ENCODE data around the gene FXYD4.

DNA sequence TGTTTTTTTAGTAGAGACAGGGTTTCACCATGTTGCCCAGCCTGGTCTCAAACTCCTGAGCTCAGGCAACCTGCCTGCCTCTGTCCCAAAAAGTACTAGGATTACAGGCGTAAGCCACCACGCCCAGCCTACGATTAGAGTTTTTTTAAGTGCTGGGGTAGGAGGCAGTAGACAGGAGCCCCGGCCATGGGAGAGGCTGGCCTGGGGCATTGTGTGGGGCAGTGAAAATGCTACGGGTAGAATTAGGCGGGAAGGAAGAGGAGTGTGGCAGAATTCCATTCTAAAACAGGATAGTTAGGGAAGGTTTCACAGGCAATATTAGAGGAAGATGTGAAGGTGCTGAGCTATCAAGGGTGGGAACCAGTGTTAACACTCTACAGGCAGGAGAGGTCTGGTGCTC is 31.3 kb upstream of the FXYD4 start:
- TF ChIP-seq, protein P1, sequence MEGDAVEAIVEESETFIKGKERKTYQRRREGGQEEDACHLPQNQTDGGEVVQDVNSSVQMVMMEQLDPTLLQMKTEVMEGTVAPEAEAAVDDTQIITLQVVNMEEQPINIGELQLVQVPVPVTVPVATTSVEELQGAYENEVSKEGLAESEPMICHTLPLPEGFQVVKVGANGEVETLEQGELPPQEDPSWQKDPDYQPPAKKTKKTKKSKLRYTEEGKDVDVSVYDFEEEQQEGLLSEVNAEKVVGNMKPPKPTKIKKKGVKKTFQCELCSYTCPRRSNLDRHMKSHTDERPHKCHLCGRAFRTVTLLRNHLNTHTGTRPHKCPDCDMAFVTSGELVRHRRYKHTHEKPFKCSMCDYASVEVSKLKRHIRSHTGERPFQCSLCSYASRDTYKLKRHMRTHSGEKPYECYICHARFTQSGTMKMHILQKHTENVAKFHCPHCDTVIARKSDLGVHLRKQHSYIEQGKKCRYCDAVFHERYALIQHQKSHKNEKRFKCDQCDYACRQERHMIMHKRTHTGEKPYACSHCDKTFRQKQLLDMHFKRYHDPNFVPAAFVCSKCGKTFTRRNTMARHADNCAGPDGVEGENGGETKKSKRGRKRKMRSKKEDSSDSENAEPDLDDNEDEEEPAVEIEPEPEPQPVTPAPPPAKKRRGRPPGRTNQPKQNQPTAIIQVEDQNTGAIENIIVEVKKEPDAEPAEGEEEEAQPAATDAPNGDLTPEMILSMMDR (IDR thresholded peaks at IDR 0.05) = no peak
- no peak for TF ChIP-seq EP300 (IDR thresholded peaks at IDR 0.05)
- no peak for TF ChIP-seq POLR2A (IDR thresholded peaks at IDR 0.05)
